Activated T-cell treated with anti-CD3 and anti-CD28 coated beads, Interleukin-2, amount 50 U/mL, for 1 hour (primary cell): ENCODE measurements around the gene ABHD13.
"Not testable (repeated sequence)": the region's sequence is repeated elsewhere in the genome, so short reads cannot be mapped to it uniquely, and the experiment has no call there.

ENCODE experiments used
- DNase-seq: peaks from one replicate; pipeline ENCODE4 v3.0.0-alpha.2; 2020

ABHD13 gene

GRCh38 chr13:108218044-108218974 is at the start of gene ABHD13:
Gene ABHD13 (plus strand): TSS chr13:108218392. CDS start chr13:108229219, 10,827 bp downstream.
- peak; percentile 91 for DNase-seq

GRCh38 chr13:108168929-108169328 is 49.3 kb upstream of the ABHD13 start:
- DNase-seq: no peak

- peak; percentile 60 for DNase-seq
Observed at GRCh38 chr13:108176685-108177274, 41.4 kb upstream of the ABHD13 start.

GRCh38 chr13:108178078-108178477 is 40.1 kb upstream of the ABHD13 start:
- no peak for DNase-seq

- DNase-seq: no peak
Observed at GRCh38 chr13:108182652-108183051, 35.5 kb upstream of the ABHD13 start.

GRCh38 chr13:108185223-108185622 is 33.0 kb upstream of the ABHD13 start:
- DNase-seq: no peak

GRCh38 chr13:108188260-108188659 is 29.9 kb upstream of the ABHD13 start:
- no peak for DNase-seq

GRCh38 chr13:108190897-108191296 is 27.3 kb upstream of the ABHD13 start:
- no peak for DNase-seq

GRCh38 chr13:108193806-108194205 is 24.4 kb upstream of the ABHD13 start:
- DNase-seq: no peak

GRCh38 chr13:108194435-108194936 is 23.7 kb upstream of the ABHD13 start:
- no peak for DNase-seq

GRCh38 chr13:108195146-108195545 is 23.0 kb upstream of the ABHD13 start:
- no peak for DNase-seq

GRCh38 chr13:108195861-108196260 is 22.3 kb upstream of the ABHD13 start:
- DNase-seq: no peak

- DNase-seq: no peak
Observed at GRCh38 chr13:108200781-108201398, 17.3 kb upstream of the ABHD13 start.

GRCh38 chr13:108210551-108210950 is 7.6 kb upstream of the ABHD13 start:
- no peak for DNase-seq

- no peak for DNase-seq
Observed at GRCh38 chr13:108212886-108213285, 5.3 kb upstream of the ABHD13 start.

GRCh38 chr13:108213946-108214345 is 4.2 kb upstream of the ABHD13 start:
- no peak for DNase-seq

GRCh38 chr13:108214441-108215271 is 3.5 kb upstream of the ABHD13 start:
- no peak for DNase-seq

GRCh38 chr13:108215436-108215835 is 2.8 kb upstream of the ABHD13 start, which contains the start of gene LIG4:
Gene LIG4 (minus strand): TSS chr13:108215536. CDS start chr13:108211268, 4,268 bp downstream.
- peak; percentile 90 for DNase-seq

- not testable (repeated sequence) for DNase-seq
Observed at GRCh38 chr13:108217307-108218043, 717 bp upstream of the ABHD13 start.

- DNase-seq: no peak
Observed at GRCh38 chr13:108220041-108220440, 1.8 kb downstream of the ABHD13 start.

- no peak for DNase-seq
Observed at GRCh38 chr13:108223687-108224503, 5.7 kb downstream of the ABHD13 start.
